Measurements from ENCODE around the gene TUBE1. TPM values are rescaled to one million over a fixed set of nuclear protein-coding genes. Genes with fewer than 3 reads are reported as not detected.

Gene TUBE1
- total RNA-seq (37.5 and 48.6 TPM in 2 replicates), polyA plus RNA-seq (9.1 and 10.8 TPM in 2 replicates), polyA minus RNA-seq (ENCODE audit: low replicate concordance) (0.22 and 1.5 TPM in 2 replicates)
- 8.3 and 9.6 TPM in 2 replicates for polyA plus RNA-seq (2012)

- DNase-seq (ENCODE audit: low read depth in 2 of 2): peak; percentile 98 to 100
- H3K79me2 ChIP-seq (ENCODE audit: control insufficient read depth, insufficient read depth, low read length): no peaks in the 10 kb centered on the region
- H3K9ac ChIP-seq (ENCODE audit: insufficient read depth, low read length): peak within 1 kb of the TSS; percentile 72
- no peaks in the 10 kb centered on the region for H3K4me1 ChIP-seq (ENCODE audit: control insufficient read depth, extremely low read depth, insufficient read depth, low read length)
- no peaks in the 10 kb centered on the region for H4K20me1 ChIP-seq (ENCODE audit: control insufficient read depth, extremely low read depth, insufficient read depth, low read length)
- no peaks in the 10 kb centered on the region for H3K9me3 ChIP-seq (ENCODE audit: control insufficient read depth, insufficient read depth, low read depth, low read length)
- peak within 1 kb of the TSS; percentile 86 for H2AFZ ChIP-seq (ENCODE audit: low read length)
- H3K4me3 ChIP-seq (replicated peaks in 1 of 4; ENCODE audit: control extremely low read depth in 1 of 4, insufficient read depth in 1 of 4, low read depth in 3 of 4, low read length in 4 of 4): peak within 1 kb of the TSS; percentile 71 to 99 (median 77)
- H3K27me3 ChIP-seq (ENCODE audit: control insufficient read depth, insufficient read depth, low read length): no peaks in the 10 kb centered on the region
- peak within 1 kb of the TSS; percentile 82 for H3K27ac ChIP-seq (ENCODE audit: insufficient read depth, low read length)
- peak within 1 kb of the TSS; percentile 80 for H3K4me2 ChIP-seq (ENCODE audit: extremely low read depth, insufficient read depth, low read length)
- H3K36me3 ChIP-seq (ENCODE audit: control insufficient read depth, insufficient read depth, low read length): no peaks in the 10 kb centered on the region
- no peak for TF ChIP-seq CTCF (conservative IDR thresholded peaks at IDR 0.05 in 1 of 2, IDR thresholded peaks at IDR 0.05 in 1 of 2; ENCODE audit: low read depth in 1 of 2, low read length in 2 of 2)
- TF ChIP-seq EZH2 (IDR thresholded peaks at IDR 0.05; ENCODE audit: low read length, missing control alignments): no peak
Measured at GRCh38 chr6:112087136-112087911, at the start of gene TUBE1, which contains the start of gene FAM229B. Gene TUBE1 (minus strand): TSS chr6:112087482. CDS start chr6:112087434, 48 bp downstream. Gene FAM229B (plus strand): TSS chr6:112087591. CDS start chr6:112099284, 11,693 bp downstream.

- Histone ChIP-seq H3K4me3 (replicated peaks in 1 of 4; ENCODE audit: control extremely low read depth in 1 of 4, insufficient read depth in 1 of 4, low read depth in 3 of 4, low read length in 4 of 4) (no peak overlapping the region), H3K36me3 (ENCODE audit: control insufficient read depth, insufficient read depth, low read length) (peaks cover 20% of the 10 kb centered on the region)
Measured at GRCh38 chr6:112130878-112131277, 43.6 kb upstream of the TUBE1 start.

More at GRCh38 chr6:112130878-112131277, 43.6 kb upstream of the TUBE1 start:
- Histone ChIP-seq H4K20me1 (ENCODE audit: control insufficient read depth, extremely low read depth, insufficient read depth, low read length) (no peaks in the 10 kb centered on the region), H3K4me1 (ENCODE audit: control insufficient read depth, extremely low read depth, insufficient read depth, low read length) (no peaks in the 10 kb centered on the region), H3K27ac (ENCODE audit: insufficient read depth, low read length) (no peak overlapping the region), H3K79me2 (ENCODE audit: control insufficient read depth, insufficient read depth, low read length) (no peaks in the 10 kb centered on the region), H3K27me3 (ENCODE audit: control insufficient read depth, insufficient read depth, low read length) (no peaks in the 10 kb centered on the region), H3K4me2 (ENCODE audit: extremely low read depth, insufficient read depth, low read length) (no peak overlapping the region), H3K9me3 (ENCODE audit: control insufficient read depth, insufficient read depth, low read depth, low read length) (no peaks in the 10 kb centered on the region), H2AFZ (ENCODE audit: low read length) (no peak overlapping the region), H3K9ac (ENCODE audit: insufficient read depth, low read length) (no peak overlapping the region)
- no peak for DNase-seq (ENCODE audit: low read depth in 2 of 2)
- TF ChIP-seq EZH2 (IDR thresholded peaks at IDR 0.05; ENCODE audit: low read length, missing control alignments) (no peak), CTCF (conservative IDR thresholded peaks at IDR 0.05 in 1 of 2, IDR thresholded peaks at IDR 0.05 in 1 of 2; ENCODE audit: low read depth in 1 of 2, low read length in 2 of 2) (no peak)

Measured in fibroblast of lung (primary cell).